Stimulated activated CD4-positive, alpha-beta T cell treated with anti-CD3 and anti-CD28 coated beads, Interleukin-1b, Interleukin-23, amount 100 ng/mL, for 48 hours (primary cell): ENCODE results near the gene TEP1.
A peak's percentile ranks its signal among the peaks of the same experiment; 100 is the strongest.
"Not testable (repeated sequence)": the region's sequence is repeated elsewhere in the genome, so short reads cannot be mapped to it uniquely, and the experiment has no call there.

Source experiments
- DNase-seq: peaks from one replicate; pipeline ENCODE4 v3.0.0-alpha.2; 2020

TEP1 gene

GRCh38 chr14:20412876-20413743, at the start of gene TEP1:
Gene TEP1 (minus strand): TSS chr14:20413501. CDS start chr14:20408439, 5,062 bp downstream.
- peak; percentile 74 for DNase-seq

DNA sequence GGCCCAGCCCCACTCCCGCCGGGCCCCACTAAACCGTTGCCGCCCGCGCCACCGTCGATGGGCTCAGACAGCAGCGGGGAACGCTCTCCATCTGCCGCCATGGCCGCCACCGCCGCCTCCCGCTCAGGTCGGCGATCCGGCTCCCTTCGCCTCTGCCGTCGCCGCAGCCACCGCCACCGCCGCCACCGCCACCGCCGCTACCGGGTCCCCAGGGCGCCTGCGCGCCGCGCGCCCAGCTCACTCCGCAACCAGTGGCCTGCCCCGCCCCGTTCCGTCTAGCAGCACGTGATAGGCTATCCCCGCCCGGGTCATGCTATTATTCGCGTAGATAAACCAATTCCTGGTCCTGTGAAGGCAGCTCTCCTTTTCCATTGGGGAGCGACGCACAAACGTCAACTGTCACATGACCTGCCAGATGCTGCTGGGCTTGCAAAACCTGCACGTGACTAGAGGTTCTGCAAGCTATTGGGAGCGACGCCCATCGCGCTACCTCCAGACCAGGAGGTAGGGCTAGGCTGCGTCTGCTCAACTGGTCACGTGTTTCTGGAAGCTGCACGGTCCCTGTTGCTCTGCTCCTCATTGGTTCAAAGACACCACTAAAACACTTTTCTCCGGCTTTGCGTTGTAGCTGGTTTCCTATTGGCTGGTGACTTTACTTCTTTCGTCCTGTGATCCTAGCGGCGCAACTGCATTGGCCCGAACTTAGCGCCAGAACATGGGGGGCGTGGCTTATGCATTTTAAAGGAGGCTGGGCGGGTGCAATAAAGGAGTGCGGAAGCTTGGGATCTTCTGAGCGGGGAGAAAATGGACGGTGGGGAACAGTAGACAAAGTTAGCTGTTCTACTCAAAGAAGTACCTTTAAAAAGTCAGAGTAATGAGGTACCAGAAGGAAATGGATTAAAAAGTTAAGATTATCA, 48.2 kb upstream of the TEP1 start, which contains the start of gene PIP4P1:
PIP4P1 (minus strand) TSS at position 210 of the 917 bp plus-strand sequence; CDS start at position 101, 109 bp downstream.
- peak; percentile 99 for DNase-seq

- peak; percentile 44 for DNase-seq
Measured at GRCh38 chr14:20460458-20461224, 47.3 kb upstream of the TEP1 start.

DNA sequence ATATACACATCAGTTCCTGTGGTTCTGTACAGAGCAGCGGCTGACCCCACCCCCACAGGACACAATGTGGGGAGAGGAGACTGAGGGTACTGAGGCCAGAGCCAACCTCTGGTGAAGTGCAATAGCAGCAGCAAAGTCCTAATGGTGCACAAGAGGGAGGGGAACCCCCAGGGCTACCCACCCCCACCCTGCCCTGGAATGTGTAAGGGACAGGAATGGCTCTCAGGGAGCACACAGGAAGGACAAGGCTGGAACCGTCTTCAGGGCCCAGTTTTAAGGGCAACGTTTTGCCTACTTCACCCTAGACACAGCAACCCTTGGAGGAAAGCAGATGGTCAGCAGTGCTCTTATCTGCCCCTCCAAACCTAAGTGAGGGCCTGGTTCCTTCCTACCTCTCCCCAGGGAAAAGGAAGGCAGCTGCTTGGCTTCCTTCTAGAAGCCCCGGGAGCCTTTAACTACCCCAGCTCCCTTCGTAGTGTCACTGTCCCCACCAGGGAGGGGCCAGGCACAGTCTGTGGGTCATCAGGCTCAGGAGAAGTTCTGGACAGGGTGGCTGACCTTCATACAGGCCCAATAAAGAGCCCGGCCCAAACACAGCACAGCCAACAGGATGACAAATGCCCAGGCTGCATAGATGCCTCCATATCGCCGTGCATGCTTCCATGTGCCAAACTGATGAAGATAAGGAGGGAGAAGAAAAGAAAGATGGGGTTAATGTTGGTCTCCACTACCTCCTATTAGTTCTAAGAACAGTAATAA, 44.9 kb upstream of the TEP1 start:
- no peak for DNase-seq

DNA sequence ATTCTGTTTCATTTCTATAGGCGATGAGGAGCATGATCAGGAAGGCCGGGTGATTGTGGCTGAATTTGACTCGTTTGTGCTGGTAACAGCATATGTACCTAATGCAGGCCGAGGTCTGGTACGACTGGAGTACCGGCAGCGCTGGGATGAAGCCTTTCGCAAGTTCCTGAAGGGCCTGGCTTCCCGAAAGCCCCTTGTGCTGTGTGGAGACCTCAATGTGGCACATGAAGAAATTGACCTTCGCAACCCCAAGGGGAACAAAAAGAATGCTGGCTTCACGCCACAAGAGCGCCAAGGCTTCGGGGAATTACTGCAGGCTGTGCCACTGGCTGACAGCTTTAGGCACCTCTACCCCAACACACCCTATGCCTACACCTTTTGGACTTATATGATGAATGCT, 43.7 kb upstream of the TEP1 start:
- DNase-seq: no peak

DNA sequence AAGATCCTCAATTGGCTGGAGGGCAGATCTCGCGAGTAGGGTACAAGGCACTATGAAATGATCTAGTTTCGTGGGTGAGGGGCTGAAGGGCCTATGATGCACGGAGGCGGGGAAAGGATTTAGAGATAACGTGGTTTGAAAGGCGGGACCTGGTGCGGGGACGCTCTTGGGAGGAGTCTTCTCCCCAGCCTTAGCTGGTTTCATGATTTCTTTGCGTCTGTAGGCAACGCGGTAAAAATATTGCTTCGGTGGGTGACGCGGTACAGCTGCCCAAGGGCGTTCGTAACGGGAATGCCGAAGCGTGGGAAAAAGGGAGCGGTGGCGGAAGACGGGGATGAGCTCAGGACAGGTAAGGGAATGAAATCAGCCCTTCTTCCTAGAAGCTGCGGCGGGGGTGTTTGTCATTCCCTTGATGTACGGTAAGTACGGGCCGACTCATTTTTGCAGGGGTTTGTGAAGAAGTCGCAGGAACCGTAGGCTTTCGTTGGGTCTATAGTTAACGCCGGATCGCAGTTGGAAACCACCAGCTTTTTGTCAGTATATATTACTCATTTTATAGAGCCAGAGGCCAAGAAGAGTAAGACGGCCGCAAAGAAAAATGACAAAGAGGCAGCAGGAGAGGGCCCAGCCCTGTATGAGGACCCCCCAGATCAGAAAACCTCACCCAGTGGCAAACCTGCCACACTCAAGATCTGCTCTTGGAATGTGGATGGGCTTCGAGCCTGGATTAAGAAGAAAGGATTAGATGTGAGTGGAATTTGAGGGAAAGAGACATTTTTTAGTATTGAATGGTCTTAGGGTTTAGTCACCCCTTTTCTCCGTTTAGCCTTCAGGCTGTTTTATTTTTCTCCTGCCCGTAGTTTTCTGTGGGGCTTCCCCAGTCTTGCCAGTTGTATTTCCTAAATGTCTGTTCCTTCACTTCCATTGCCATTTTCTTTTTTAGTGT, 42.3 kb upstream of the TEP1 start:
- DNase-seq: no peak

- peak; percentile 99 for DNase-seq
Measured at GRCh38 chr14:20454516-20455354, 41.4 kb upstream of the TEP1 start, which contains the start of the genes APEX1 and OSGEP. Gene APEX1 (plus strand): TSS chr14:20455226. CDS start chr14:20455646, 420 bp downstream. Gene OSGEP (minus strand): TSS chr14:20454812. CDS start chr14:20454683, 129 bp downstream.

DNA sequence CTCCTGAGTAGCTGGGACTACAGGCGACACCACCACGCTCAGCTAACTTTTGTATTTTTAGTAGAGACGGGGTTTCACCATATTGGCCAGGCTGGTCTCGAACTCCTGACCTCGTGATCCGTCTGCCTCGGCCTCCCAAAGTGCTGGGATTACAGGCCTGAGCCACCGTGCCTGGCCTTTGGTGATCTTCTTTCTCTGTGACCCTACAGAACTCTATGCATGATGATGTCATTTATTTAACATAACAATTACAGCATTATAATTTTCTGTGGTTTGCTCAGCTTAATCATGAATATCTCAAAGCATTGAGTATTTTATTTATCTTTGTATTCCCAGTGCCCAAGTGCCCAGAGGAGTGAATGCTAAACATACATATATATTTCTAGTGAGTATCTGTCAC, 39.5 kb upstream of the TEP1 start:
- DNase-seq: not testable (repeated sequence)

GRCh38 chr14:20446889-20447288, 33.6 kb upstream of the TEP1 start:
- no peak for DNase-seq

DNA sequence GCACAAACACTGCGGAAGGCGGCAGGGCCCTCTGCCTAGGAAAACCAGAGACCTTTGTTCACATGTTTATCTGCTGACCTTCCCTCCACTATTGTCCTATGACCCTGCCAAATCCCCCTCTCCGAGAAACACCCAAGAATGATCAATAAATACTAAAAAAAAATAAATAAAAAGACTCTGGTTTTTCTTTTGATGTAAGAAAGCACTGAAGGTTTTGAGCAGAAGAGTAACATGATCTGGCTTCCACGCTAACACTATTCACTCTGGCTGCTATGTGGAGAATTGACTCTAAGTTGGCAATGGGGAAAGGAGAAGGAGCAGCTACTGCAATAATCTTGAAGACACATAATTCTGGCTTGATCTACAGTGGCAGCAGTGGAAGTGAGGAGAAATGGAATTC, 30.3 kb upstream of the TEP1 start:
- not testable (repeated sequence) for DNase-seq

DNA sequence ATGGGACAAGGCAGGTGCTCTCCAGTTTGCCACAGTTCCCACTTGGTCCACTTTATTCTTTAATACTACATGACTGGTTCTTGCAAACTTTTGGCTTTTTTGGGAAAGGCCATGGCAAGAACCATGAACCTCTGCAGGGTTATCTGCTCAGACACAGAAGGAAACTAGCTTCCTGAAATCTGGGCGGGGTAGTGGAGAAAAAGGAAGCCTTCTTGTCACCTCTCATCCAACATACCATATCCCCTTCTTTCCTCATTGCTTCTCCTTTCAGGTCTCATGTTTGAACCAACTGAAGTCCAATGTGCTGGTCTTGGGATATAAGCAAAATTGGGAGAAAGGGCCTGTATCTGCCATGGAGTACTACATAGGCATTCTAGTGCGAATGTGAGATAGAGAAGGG, 28.2 kb upstream of the TEP1 start:
- no peak for DNase-seq

- DNase-seq: peak; percentile 28
Measured at GRCh38 chr14:20440882-20441281, 27.6 kb upstream of the TEP1 start.

DNA sequence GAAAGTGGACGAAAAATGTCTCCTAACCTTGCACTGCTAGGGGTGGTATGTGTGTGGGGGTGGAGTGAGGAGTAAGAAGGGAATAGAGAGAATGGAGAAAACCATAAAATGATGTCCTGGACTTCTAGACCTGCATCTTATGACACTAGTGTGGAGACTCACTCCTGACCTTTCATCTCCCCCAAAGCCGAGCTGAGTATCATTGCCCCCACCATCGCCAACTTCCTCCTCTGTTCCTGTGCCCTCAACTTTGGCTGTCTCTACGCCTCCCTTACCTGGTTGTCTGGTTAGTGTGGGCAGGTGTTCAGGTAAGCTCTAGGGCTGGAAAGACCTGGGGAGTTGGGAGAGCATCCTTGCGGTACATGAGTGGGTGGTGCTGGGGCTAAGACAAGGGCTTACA, 27.2 kb upstream of the TEP1 start:
- no peak for DNase-seq

DNA sequence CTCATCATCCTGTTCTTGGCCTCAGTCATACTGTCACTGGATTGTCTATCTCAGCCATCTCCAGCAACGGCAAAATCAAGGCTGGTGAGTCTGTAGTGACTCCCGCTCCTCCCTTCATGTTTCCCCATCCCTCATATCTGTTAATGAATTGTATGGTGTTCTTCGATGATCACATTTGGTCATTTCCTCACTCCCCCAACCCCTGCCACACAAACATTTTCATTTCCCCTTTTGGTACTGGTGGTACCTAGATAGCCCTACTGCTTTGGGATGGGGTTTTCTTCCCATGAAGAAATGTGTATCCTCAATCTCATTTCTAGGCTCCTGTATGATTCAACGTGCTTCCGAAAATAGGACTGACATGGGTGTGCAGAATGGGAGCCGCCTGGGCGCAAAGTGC, 25.4 kb upstream of the TEP1 start:
- no peak for DNase-seq

DNA sequence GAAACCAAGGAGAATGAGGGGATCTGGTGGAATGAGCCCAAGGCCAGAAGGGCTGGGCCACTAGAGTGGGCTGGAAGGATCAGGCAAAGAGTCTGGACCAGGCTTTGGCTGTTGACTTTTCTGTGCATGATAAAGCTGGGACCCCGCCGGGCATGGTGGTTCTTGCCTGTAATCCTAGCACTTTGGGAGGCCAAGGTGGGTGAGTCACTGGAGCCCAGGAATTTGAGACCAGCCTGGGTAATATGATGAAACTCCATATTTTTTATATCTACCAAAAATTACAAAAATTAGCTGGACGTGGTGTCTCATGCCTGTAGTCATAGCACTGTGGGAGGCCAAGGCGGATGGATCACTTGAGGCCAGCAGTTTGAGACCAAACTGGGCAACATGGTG, 23.1 kb upstream of the TEP1 start:
- DNase-seq: no peak

GRCh38 chr14:20435582-20436362, 22.5 kb upstream of the TEP1 start, which contains the start of gene KLHL33:
Gene KLHL33 (minus strand): TSS chr14:20436166. CDS start chr14:20435811, 355 bp downstream.
- DNase-seq: no peak

- no peak for DNase-seq
Measured at GRCh38 chr14:20434701-20435581, 21.6 kb upstream of the TEP1 start.
